ENCODE results near the gene HES5.

Gene HES5

GRCh38 chr1:2547210-2548067, 17.4 kb upstream of the HES5 start:
- H3K4me1 ChIP-seq (ENCODE audit: low read depth, poor library complexity, severe bottlenecking): peaks cover 29% of the 10 kb centered on the region
- peak overlapping the region; percentile 99 for H3K4me2 ChIP-seq
- no peaks in the 10 kb centered on the region for H3K79me2 ChIP-seq (ENCODE audit: insufficient read depth, low read depth)
- H2AFZ ChIP-seq (ENCODE audit: low read depth): peak overlapping the region; percentile 63
- H4K20me1 ChIP-seq (ENCODE audit: insufficient read depth): no peaks in the 10 kb centered on the region
- no peaks in the 10 kb centered on the region for H3K27me3 ChIP-seq (ENCODE audit: insufficient read depth, low read depth)
- peak overlapping the region; percentile 76 for H3K9ac ChIP-seq
- H3K36me3 ChIP-seq (ENCODE audit: insufficient read depth): no peaks in the 10 kb centered on the region
- no peak for TF ChIP-seq CTCF (conservative IDR thresholded peaks at IDR 0.05; ENCODE audit: low read depth, low read length)
- peak overlapping the region; percentile 92 for H3K27ac ChIP-seq
- H3K4me3 ChIP-seq (IDR thresholded peaks at IDR 0.05; ENCODE audit: insufficient read depth, low read depth, low read length): peak overlapping the region; percentile 54

GRCh38 chr1:2546515-2547209, 16.6 kb upstream of the HES5 start:
- H3K4me2 ChIP-seq: peak overlapping the region; percentile 99
- H2AFZ ChIP-seq (ENCODE audit: low read depth): peak overlapping the region; percentile 63; the same call in 1 of the 2 replicates
- H3K9ac ChIP-seq: peak overlapping the region; percentile 76
- no peaks in the 10 kb centered on the region for H4K20me1 ChIP-seq (ENCODE audit: insufficient read depth)
- no peak for TF ChIP-seq CTCF (conservative IDR thresholded peaks at IDR 0.05; ENCODE audit: low read depth, low read length)
- H3K79me2 ChIP-seq (ENCODE audit: insufficient read depth, low read depth): no peaks in the 10 kb centered on the region
- no peak overlapping the region for H3K4me3 ChIP-seq (IDR thresholded peaks at IDR 0.05; ENCODE audit: insufficient read depth, low read depth, low read length)
- peaks cover 31% of the 10 kb centered on the region for H3K4me1 ChIP-seq (ENCODE audit: low read depth, poor library complexity, severe bottlenecking)
- H3K27me3 ChIP-seq (ENCODE audit: insufficient read depth, low read depth): no peaks in the 10 kb centered on the region
- H3K27ac ChIP-seq: peak overlapping the region; percentile 92
- no peaks in the 10 kb centered on the region for H3K36me3 ChIP-seq (ENCODE audit: insufficient read depth)

GRCh38 chr1:2545754-2546514, 15.9 kb upstream of the HES5 start:
- H4K20me1 ChIP-seq (ENCODE audit: insufficient read depth): no peaks in the 10 kb centered on the region
- H3K36me3 ChIP-seq (ENCODE audit: insufficient read depth): no peaks in the 10 kb centered on the region
- H3K27me3 ChIP-seq (ENCODE audit: insufficient read depth, low read depth): no peaks in the 10 kb centered on the region
- TF ChIP-seq CTCF (conservative IDR thresholded peaks at IDR 0.05; ENCODE audit: low read depth, low read length): no peak
- peak overlapping the region; percentile 76 for H3K9ac ChIP-seq
- peak overlapping the region; percentile 99 for H3K4me2 ChIP-seq
- H2AFZ ChIP-seq (ENCODE audit: low read depth): peak overlapping the region; percentile 86
- H3K4me3 ChIP-seq (IDR thresholded peaks at IDR 0.05; ENCODE audit: insufficient read depth, low read depth, low read length): no peak overlapping the region
- peaks cover 36% of the 10 kb centered on the region for H3K4me1 ChIP-seq (ENCODE audit: low read depth, poor library complexity, severe bottlenecking)
- H3K27ac ChIP-seq: peak overlapping the region; percentile 72
- H3K79me2 ChIP-seq (ENCODE audit: insufficient read depth, low read depth): no peaks in the 10 kb centered on the region

- TF ChIP-seq CTCF (conservative IDR thresholded peaks at IDR 0.05; ENCODE audit: low read depth, low read length): no peak
- H3K4me3 ChIP-seq (IDR thresholded peaks at IDR 0.05; ENCODE audit: insufficient read depth, low read depth, low read length): no peak overlapping the region
- peak overlapping the region; percentile 86; the same call in 1 of the 2 replicates for H2AFZ ChIP-seq (ENCODE audit: low read depth)
- H3K4me2 ChIP-seq: no peak overlapping the region; the same call in 1 of the 2 replicates
- H3K9ac ChIP-seq: no peak overlapping the region
- H3K27ac ChIP-seq: no peak overlapping the region
- no peaks in the 10 kb centered on the region for H4K20me1 ChIP-seq (ENCODE audit: insufficient read depth)
- H3K27me3 ChIP-seq (ENCODE audit: insufficient read depth, low read depth): 0 out of 2 replicates have a peak, but pooled peaks cover under 1% of the 10 kb centered on the region
- H3K79me2 ChIP-seq (ENCODE audit: insufficient read depth, low read depth): no peaks in the 10 kb centered on the region
- no peaks in the 10 kb centered on the region for H3K36me3 ChIP-seq (ENCODE audit: insufficient read depth)
- H3K4me1 ChIP-seq (ENCODE audit: low read depth, poor library complexity, severe bottlenecking): peaks cover 36% of the 10 kb centered on the region
Measured at GRCh38 chr1:2544875-2545640, 15.0 kb upstream of the HES5 start.

Data from KMS-11 (cell line).